Ectodermal cell (in vitro differentiated cells): ENCODE data around the gene TMEM222.
A peak's percentile ranks its signal among the peaks of the same experiment; 100 is the strongest.

Experiments used
- H3K27ac ChIP-seq: 2 replicates; pipeline ENCODE4 v1.7.0; 2013; ENCODE audit warnings: mild to moderate bottlenecking, low read depth, low read length; ENCODE audit not compliant: insufficient read depth, poor library complexity, severe bottlenecking
- H3K27me3 ChIP-seq: 2 replicates; pipeline ENCODE4 v1.7.0; 2013; ENCODE audit warnings: mild to moderate bottlenecking, low read length; ENCODE audit not compliant: insufficient read depth, control insufficient read depth, poor library complexity, severe bottlenecking
- H3K36me3 ChIP-seq: one replicate; pipeline ENCODE4 v1.7.0; 2013; ENCODE audit warnings: low read length; ENCODE audit not compliant: control insufficient read depth, insufficient read depth
- H3K4me1 ChIP-seq: one replicate; pipeline ENCODE4 v1.7.0; 2013; ENCODE audit warnings: low read length; ENCODE audit not compliant: control insufficient read depth, insufficient read depth
- H3K4me3 ChIP-seq: 2 replicates; pipeline ENCODE4 v1.7.0; 2013; ENCODE audit warnings: low read depth, low read length, control low read depth; ENCODE audit not compliant: insufficient read depth
- H3K9me3 ChIP-seq: 2 replicates; pipeline ENCODE4 v1.7.0; 2013; ENCODE audit warnings: mild to moderate bottlenecking, low read length, moderate library complexity; ENCODE audit not compliant: control insufficient read depth
- WGBS, 2 experiments: methylation state at CpG; one replicate each; pipeline ENCODE4 v1.1.7; 2013; ENCODE audit warnings: missing lambda C conversion rate in 2 of 2; 5-methylcytosine and 5-hydroxymethylcytosine counted together

TMEM222 gene

DNA sequence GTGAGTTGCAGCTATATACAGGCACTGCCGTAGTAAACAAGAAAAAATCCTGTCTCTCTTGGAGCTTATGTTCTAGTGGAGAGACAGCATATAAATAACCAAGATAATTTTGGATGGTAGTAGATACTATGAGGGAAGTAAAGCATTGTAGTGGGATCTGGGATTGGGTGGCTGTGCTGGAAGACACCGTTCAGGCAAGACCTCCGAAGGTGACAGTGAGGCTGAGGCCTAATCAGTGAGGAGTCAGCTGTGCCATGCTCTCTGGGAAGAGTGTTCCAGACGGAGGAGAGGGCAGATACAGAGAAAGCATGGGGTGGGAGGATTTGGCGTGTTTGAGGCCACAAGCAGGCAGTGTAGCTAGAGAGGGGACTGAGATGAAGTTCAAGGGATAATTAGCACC is 6.0 kb downstream of the TMEM222 start:
- H3K36me3 ChIP-seq: peaks cover 10% of the 10 kb centered on the region

DNA sequence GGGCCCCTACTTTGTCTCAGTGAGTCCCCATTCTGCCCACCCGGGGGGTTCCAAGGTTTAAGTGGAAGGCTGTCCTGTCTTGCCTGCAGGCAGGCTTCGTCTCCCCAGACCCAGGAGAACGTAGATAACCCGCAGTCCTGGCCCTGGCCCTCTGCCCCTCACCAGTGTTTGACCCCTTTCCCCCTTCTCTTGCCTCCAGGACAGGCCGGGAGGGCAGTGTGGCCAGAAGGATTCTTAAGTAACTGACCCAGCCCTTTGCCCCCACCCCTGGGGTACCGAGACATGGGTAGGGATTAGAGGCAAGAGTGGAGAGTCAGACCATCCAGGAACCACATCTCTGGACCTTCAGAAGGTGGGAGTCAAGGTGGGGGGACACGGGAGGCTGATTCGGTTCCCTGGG is 8.8 kb downstream of the TMEM222 start:
- H3K9me3 ChIP-seq: no peaks in the 10 kb centered on the region
- H3K4me1 ChIP-seq: no peaks in the 10 kb centered on the region
- H3K36me3 ChIP-seq: peaks cover 15% of the 10 kb centered on the region
- no peak overlapping the region for H3K4me3 ChIP-seq
- no peaks in the 10 kb centered on the region for H3K27me3 ChIP-seq
- 92 to 96% methylated on average over 8 of the region's 8 CpGs for WGBS, 2 experiments
- H3K27ac ChIP-seq: no peak overlapping the region

More for the DNA sequence above, 6.0 kb downstream of the TMEM222 start:
- Histone ChIP-seq H3K27ac (no peak overlapping the region), H3K4me3 (no peak overlapping the region), H3K9me3 (no peaks in the 10 kb centered on the region), H3K4me1 (peaks cover 3% of the 10 kb centered on the region), H3K27me3 (no peaks in the 10 kb centered on the region)
- 94 to 95% methylated on average over 5 of the region's 5 CpGs for WGBS, 2 experiments

DNA sequence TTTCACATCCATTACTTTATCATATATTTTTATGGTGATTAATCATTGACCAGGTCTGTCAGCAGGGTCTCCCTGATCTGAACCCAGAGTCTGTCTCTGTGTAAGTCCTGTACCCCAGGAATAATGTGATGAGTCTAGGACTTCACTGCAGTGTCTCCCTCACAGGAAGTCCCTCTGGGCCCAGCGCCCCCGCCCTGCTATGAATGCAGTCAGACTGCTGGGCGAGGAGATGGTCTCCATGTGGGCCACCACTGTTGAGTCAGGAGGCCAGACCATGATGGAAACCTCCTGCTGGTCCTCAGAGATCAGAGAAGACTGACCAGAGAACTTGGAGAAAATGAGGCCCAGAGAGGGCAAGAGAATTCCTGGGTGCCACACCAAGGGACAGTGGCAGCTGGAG is 9.5 kb downstream of the TMEM222 start:
- Histone ChIP-seq H3K4me3 (no peak overlapping the region), H3K36me3 (peaks cover 15% of the 10 kb centered on the region), H3K9me3 (no peaks in the 10 kb centered on the region), H3K27ac (no peak overlapping the region), H3K27me3 (no peaks in the 10 kb centered on the region), H3K4me1 (no peaks in the 10 kb centered on the region)
- 93 to 96% methylated on average over 3 of the region's 3 CpGs for WGBS, 2 experiments

DNA sequence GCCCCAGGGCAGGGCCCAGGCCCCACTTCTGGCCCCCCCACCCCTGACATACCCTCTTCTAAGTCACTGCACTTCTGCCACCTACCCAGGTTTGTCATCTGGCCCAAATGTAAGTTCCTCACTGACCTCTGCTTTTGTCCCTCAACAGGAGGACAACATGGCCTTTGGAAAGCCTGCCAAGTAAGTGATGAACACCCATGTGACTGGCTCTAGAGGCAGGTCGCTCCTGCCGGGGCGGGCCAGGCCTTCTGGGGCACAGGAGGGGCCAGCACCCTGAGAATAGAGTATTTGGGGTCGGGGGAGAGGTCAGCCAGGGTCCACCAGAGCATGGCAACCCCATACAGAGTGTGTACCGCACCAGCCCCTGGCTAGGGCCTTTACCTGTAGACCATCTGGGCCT is 10.0 kb downstream of the TMEM222 start:
- no peaks in the 10 kb centered on the region for H3K4me1 ChIP-seq
- H3K4me3 ChIP-seq: no peak overlapping the region
- no peaks in the 10 kb centered on the region for H3K27me3 ChIP-seq
- no peaks in the 10 kb centered on the region for H3K9me3 ChIP-seq
- WGBS, 2 experiments: 96 to 97% methylated on average over 5 of the region's 5 CpGs
- H3K27ac ChIP-seq: no peak overlapping the region
- peaks cover 15% of the 10 kb centered on the region for H3K36me3 ChIP-seq

DNA sequence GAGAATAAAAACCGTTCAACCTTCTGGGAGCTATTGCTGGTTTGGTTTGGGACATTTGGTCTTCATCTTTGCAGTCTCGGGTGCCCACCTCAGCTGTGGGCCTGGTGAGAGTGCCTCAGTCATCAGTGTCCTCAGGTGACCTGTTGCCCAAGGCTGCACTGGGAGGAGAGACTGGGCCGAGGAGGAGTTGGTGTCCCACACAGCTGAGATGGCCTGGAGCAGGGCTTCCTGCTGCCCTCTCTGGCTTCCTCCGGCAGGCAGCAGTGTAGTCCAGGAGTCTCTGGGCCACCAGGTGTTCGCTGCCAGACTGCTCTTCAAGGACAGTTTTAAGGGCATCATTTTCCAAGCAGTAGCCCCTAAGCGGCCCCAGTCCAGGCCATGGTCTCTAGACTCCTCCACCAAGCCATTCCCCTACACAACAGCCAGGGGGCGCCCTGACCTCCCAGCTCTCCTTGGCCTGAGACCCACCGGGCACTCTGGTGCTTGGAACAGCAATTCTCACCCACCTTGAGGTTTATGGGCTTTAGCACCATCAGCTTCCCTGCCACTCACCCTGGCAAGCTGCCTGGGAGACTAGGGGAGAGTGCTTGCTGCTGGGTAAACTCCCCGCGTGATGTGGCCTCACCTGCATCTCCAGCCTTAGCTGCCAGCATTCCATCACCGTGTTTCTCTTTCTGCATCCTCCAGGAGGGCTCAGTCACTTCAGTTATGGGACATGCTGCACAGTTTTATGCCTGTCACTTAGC is 10.7 kb downstream of the TMEM222 start:
- H3K4me1 ChIP-seq: no peaks in the 10 kb centered on the region
- H3K27me3 ChIP-seq: no peaks in the 10 kb centered on the region
- peaks cover 15% of the 10 kb centered on the region for H3K36me3 ChIP-seq
- H3K9me3 ChIP-seq: no peaks in the 10 kb centered on the region
- 77 to 79% methylated on average over 11 of the region's 11 CpGs for WGBS, 2 experiments
- no peak overlapping the region for H3K27ac ChIP-seq
- H3K4me3 ChIP-seq: no peak overlapping the region

DNA sequence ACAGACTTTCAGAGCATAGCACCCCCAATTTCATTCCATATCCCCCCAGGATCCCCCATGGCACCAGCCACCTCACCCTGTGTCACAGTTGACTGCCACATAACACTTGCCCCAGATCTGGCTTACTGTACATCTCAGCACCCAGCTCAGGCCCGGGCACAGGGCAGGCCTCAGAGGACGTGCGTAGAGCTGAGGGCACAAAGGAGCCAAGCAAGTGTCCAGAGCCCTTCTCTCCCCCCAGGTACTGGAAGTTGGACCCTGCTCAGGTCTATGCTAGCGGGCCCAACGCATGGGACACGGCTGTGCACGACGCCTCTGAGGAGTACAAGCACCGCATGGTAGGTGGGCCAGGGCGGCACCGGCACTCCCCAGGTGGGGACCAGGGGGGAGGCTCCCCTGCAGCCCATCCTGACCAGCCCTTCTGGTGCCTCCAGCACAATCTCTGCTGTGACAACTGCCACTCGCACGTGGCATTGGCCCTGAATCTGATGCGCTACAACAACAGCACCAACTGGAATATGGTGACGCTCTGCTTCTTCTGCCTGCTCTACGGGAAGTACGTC is 11.8 kb downstream of the TMEM222 start:
- peaks cover 3% of the 10 kb centered on the region for H3K4me1 ChIP-seq
- no peaks in the 10 kb centered on the region for H3K9me3 ChIP-seq
- H3K27ac ChIP-seq: no peak overlapping the region
- H3K36me3 ChIP-seq: peaks cover 15% of the 10 kb centered on the region
- H3K27me3 ChIP-seq: no peaks in the 10 kb centered on the region
- WGBS, 2 experiments: 95 to 96% methylated on average over 17 of the region's 17 CpGs
- no peak overlapping the region for H3K4me3 ChIP-seq

DNA sequence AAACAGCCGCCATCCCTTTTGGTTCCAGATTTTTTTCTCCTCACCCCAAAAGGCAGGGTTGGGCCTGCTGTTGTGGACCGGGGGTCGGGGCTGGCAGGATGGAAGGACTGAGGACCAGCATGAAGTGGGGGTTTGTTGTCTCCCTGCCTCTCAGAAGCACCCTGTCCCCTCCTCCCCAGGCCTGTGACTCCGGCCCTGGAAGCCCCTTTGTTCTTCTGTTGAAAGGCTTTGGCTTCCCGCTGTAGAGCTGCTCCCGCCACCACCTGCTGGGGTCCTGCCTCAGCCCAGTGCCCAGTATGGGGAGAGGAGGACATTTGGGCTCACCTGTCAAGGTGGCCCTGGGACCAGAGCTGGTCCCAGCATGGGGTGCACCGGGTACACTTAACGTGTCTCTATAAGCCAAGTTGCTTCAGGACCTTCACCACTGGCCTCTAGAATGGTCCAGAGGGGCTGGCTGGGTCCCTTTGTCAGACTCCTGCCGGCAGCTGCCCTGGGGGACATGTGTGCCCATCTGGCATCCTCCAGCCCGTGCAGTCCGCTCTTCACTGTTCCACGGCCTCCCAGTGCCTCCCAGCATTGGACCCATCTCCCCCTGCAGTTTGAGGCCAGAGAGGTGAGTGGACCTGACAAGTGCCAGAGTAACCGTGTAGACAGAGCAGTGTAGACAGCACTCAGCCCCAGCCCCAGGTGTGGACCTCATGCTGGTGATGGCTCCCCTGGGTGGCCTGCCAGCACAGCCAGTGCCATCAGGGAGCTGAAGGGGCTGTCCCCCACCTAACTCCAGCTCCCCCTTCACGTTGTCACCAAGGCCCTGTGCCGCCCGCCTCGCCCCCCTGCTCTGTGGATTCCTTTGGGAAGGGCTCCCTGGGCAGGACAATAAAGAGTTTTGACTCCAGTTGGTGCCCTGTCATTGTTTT is 13.8 kb downstream of the TMEM222 start:
- Histone ChIP-seq H3K27ac (no peak overlapping the region), H3K4me1 (peaks cover 15% of the 10 kb centered on the region), H3K36me3 (peaks cover 15% of the 10 kb centered on the region), H3K27me3 (no peaks in the 10 kb centered on the region), H3K9me3 (no peaks in the 10 kb centered on the region), H3K4me3 (no peak overlapping the region)
- 89 to 90% methylated on average over 17 of the region's 17 CpGs for WGBS, 2 experiments

DNA sequence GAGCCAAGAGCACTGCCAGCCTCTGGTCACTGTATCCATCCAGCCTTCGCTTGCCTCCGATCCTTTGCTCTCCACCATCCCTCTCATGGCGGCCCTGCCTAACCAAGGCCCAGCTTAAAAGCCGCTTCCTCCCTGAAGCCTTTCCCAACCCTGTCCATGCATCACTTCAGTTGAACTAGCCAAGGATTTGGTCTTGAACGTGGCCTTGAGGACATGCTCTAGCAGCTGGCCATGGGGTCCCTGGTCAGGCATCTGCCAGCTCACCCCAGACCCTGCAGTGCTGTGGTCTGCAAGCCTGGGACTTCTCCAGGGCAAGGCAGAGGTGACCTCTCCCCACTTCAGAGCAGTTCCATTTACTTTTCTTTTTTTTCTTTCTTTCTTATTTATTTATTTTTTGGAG is 14.8 kb downstream of the TMEM222 start:
- Histone ChIP-seq H3K27me3 (no peaks in the 10 kb centered on the region), H3K9me3 (no peaks in the 10 kb centered on the region), H3K4me3 (no peak overlapping the region), H3K36me3 (peaks cover 15% of the 10 kb centered on the region), H3K4me1 (peaks cover 23% of the 10 kb centered on the region), H3K27ac (no peak overlapping the region)
- WGBS, 2 experiments: 95% methylated on average over 5 of the region's 5 CpGs

DNA sequence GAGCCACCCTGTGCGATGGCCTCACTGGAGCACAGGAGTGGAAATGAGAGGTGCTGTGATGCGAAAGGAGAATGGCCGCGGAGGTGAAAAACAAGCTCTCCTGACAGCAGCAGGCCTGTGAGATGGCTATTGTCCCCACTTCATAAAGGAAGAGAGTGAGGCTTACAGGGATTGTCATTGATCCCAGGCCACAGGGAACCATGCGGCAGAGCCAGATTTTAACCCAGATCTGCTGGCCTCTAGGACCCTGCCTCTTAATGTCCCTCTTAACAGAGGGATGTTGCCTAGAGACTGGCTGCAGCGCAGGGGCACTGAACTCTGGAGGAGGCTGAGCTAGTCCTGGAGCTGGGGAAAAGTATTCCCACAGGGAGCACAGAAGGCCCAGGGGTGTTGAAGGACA is 16.8 kb downstream of the TMEM222 start:
- H3K27ac ChIP-seq: peak overlapping the region; percentile 58
- H3K4me1 ChIP-seq: peaks cover 43% of the 10 kb centered on the region
- no peaks in the 10 kb centered on the region for H3K9me3 ChIP-seq
- peaks cover 15% of the 10 kb centered on the region for H3K36me3 ChIP-seq
- no peaks in the 10 kb centered on the region for H3K27me3 ChIP-seq
- no peak overlapping the region for H3K4me3 ChIP-seq
- WGBS, 2 experiments: 52 to 56% methylated on average over 6 of the region's 6 CpGs

DNA sequence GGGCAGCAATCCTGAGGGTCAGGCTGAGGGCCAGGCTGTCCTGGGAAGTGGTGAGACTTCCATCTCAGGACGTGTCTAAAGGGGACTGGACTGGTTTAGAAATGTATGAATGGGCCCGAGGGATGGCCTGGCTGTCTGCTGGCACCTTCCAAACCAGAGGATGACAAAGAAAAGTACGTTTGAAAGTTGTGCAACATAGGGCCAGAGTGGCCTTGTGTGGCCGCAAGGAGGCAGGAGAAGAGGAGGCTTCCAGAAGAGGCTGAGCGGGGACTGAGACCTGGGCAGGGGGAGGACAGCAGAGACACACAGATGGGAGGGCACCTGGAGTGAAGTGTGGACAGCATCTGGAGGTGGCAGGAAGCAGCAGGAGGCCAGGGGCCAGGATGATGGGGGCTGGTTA is 17.2 kb downstream of the TMEM222 start:
- no peaks in the 10 kb centered on the region for H3K9me3 ChIP-seq
- no peak overlapping the region for H3K4me3 ChIP-seq
- peaks cover 43% of the 10 kb centered on the region for H3K4me1 ChIP-seq
- WGBS, 2 experiments: 76 to 81% methylated on average over 5 of the region's 5 CpGs
- H3K27ac ChIP-seq: no peak overlapping the region
- no peaks in the 10 kb centered on the region for H3K27me3 ChIP-seq
- peaks cover 12% of the 10 kb centered on the region for H3K36me3 ChIP-seq
